HTERT RPE-1 (cell line): ENCODE data around the gene PPIF.

Experiments used
- in situ Hi-C: fragments of 300-500 bp; cut with MboI; formaldehyde crosslinking; loops from 4 replicates; pipeline ENCODE4 v1.14.3; 2020; ENCODE audit warnings: low sequenced_read_pairs

PPIF gene

DNA sequence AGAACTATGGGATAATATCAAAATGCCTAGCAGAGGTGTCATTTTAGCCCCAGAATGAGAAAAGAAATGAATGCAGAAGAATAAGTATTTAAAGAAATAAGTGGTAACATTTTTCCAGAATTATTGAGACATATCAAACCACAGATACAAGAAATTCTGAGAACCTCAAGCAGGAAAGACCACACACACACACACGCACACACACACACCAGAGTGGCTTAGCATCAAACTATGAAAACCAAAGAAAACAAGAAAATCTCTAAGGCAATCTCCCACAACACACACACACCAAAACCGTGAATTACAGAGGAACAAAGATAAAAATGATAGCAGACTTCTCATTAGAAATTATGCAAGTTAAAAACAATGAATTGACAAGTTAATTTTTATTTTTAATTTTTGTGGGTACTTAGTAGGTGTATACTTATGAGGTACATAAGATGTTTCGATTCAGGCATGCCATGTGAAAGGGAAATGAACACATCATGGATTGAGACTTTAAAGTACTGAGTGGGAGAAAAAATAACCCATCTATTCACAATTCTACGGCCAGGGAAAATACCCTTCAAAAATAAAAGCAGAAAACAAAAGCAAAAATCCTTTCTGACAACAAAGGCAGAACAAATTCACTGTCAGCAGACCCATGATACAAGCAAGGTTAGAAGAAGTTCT lies 14.6 kb downstream of the PPIF start:
- in situ Hi-C loops = no loop called here

DNA sequence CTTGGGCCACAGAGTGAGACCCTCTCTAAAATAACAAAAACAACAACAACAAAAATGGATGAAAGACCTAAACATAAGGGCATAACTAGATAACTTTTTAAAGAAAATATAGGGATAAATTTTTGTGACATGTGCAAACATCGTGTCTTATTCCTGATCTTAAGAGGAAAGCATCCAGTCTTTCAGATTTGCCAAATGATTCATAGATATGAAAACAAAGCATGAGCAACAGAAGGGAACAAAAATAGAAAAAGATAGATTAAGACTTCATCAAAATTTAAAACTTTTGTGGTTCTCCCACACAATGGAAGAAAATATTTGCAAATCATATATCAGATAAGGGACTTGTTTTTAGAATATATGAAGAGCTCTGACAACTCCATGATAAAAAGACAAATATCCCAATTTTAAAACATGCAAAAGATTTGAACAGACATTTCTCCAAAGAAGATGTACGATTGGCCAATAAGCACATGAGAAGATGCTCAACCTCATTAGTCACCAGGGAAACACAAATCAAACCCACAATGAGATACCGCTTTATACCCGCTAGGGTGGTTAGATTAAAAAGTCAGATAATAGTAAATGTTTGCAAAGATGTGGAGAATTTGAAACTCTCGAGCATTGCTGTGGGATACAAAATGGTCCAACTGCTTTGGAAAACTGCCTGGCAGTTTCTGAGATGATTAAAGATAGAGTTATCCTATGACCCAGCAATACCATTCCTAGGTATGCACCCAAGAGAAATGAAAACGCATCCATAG lies 20.3 kb downstream of the PPIF start:
- in situ Hi-C loops = no loop called here

DNA sequence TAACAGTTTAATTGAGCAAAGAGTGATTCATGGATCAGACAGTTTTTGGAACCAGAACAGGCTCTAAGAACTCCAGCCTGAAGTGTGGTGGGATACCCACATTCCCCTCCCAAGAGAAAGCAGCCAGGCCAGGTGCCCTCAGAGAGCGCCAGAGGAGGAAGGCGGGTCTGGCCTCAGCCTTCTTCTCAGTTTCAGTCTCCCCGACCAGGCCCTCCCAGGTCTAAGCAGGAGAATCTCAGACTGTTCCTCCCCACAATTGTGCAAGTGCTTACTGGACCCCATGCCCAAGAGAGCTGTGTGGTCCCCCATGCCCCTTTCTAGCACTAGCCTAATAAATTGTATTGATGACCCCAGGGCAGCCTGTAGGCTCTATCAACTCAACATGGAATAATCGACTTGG lies 25.6 kb downstream of the PPIF start:
- in situ Hi-C loops = no loop called here

DNA sequence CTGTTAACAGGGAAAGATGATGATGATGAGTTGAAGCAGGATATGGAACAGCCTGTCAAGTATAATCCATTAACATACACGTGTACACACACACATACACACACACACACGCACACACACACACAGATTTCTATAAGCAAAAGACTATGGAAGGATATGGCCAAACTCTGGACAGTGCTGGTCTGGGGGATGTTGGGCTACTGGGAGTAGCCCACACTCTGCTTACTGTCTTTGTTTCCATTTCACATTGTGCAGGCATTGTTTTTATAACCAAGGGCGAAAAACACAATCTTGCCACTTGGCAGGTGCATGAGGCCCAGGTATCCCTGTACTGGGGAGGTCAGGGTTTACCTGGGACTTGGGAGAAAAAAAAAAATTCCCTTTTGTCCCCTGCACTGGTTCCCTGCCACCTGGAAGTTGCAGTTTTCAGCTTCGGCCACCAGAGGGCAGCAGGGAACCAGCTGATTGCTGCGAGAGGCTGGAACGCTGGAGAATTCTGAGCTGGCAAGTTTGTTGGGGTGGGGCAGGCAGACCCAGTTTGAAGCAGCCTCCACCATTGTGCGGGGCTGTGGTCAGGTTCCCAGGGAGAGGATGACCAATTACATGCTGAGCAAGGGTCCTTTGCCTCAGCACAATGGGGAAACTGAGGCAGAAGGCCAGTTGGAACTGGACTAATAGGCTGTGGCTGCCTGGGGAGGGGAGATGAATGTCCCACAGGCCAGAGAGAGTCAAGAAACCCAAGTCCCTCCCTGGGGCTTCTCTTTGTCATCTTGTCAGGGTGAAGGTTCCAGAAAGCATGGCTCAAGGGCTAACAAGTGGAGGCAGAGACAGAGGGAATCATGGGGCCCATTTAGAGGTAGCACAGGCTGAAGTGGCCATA lies 27.3 kb downstream of the PPIF start:
- in situ Hi-C loops = no loop called here

DNA sequence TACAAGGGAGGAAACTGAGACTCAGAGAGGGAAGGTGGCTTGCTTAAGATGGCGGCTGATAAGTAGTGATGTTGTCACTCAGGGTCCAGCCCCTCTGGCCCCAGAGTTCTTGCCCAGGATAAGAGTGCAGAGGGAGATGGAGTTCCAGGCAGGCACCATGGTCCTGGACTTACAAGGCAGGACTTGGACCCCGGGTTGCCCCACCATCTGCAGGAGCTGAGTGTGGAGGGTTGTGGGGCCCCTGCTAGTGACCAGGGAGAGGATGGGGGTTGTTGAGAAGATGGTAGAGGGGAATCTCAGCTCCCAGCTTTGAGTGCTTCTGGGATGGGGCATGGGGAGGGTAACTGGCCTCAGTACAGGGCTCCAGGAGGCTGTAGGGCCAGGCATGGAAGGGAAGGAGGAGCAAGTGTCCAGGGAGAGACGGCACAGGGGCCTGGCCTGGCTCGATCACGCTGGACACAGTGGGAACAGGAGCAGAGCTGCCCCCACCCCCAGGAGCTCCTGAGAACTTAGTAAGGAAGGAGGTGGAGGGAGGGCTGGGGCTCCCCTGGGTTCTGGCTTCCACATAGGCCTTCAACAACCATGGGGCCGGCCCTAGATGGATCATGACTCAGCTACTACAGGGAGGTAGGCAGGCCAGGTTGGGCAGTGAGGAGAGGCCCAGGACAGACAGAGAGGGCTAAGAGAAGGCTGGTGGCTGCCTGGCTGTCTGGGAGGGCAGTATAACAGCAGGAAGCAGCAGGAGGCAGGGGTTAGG lies 28.2 kb downstream of the PPIF start:
- in situ Hi-C loops = no loop called here

DNA sequence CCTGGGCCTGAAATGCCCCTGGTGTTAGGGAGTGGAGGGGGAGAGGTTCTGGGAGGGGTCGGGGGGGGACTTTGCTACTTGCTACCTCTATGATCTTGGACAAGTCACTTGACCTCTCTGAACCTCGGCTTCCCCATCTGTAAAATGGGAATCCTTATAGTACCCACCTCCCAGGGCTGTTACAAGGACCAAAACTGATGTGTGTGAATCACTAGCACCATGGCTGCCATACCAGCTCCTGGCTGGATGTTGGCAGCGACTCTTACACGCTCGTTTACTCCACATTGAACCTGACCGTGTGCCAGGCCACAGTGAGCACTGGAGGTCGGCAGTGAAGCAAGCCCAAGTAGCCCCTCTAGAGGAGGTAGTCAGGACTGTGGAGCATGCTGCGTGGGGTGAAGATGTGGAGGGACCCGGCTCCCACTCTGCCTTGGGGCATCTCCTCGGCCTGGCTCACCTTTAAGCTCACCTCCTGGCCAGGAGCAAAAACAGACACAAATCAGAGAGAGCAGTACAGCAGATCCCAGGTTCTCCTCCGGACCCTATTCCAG lies 28.9 kb downstream of the PPIF start:
- in situ Hi-C loops = no loop called here

DNA sequence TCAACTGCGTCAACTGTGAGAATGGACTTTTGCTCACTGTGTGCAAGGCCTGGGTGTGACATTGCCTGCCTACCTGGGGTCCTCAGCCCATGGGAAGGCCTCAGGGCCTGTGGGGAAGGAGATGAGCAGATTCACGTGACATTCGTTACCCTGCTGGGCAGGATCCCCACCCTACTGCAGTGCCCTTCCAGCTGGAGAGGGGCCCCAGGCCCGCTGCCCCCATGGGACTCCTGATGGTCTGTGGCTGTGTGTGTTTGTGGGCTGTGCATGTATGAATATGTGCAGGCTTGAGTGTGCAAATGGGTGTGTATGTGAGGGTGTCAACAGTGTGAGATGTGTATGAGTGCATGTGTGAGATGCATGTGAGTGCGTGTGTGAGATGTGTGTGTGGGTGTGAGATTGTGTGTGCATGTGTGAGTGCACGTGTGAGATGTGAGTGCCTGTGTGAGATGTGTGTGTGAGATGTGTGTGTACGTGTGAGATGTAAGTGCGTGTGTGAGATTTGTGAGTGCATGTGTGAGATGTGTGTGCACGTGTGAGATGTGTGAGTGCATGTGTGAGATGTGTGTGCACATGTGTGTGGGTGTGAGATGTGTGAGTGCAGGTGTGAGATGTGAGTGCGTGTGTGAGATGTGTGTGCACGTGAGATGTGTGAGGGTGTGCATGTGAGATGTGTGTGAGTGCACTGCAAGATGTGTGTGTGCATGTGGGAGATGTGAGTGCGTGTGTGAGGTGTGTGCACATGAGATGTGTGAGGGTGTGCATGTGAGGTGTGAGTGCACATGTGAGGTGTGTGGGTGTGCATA lies 29.7 kb downstream of the PPIF start:
- in situ Hi-C loops = no loop called here

DNA sequence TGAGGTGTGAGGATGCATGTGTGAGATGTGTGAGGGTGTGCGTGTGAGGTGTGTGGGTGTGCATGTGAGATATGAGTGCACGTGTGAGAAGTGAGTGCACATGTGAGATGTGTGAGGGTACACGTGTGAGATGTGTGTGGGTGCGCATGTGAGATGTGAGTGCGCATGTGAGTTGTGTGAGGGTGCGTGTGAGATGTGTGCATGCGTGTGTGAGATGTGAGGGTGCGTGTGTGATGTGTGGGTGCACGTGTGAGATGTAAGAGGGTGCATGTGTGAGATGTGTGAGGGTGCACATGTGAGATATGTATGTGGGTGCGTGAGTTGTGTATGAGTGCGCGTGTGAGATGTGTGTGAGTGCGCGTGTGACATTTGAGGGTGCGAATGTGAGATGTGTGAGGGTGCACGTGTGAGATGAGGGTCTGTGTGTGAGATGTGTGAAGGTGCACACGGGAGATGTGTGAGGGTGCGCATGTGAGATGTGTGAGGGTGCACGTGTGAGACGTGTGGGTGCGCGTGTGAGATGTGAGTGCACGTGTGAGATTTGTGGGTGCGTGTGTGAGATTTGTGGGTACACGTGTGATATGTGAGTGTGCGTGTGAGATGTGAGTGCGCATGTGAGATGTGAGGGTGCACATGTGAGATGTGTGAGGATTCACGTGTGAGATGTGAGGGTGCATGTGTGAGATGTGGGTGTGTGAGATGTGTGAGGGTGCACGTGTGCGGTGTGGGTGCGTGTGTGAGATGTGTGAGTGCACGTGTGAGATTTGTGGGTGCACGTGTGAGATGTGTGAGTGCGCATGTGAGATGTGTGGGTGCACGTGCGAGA lies 30.5 kb downstream of the PPIF start:
- in situ Hi-C loops = no loop called here

DNA sequence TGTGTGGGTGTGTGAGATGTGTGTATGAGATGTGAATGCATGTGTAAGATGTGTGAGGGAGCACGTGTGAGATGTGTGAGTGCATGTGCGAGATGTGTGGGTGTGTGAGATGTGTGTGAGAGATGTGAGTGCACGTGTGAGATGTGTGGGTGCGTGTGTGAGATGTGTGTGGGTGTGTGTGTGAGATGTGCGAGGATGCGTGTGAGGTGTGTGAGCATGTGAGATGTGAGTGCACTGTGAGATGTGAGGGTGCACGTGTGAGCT lies 31.0 kb downstream of the PPIF start:
- in situ Hi-C loops = no loop called here

DNA sequence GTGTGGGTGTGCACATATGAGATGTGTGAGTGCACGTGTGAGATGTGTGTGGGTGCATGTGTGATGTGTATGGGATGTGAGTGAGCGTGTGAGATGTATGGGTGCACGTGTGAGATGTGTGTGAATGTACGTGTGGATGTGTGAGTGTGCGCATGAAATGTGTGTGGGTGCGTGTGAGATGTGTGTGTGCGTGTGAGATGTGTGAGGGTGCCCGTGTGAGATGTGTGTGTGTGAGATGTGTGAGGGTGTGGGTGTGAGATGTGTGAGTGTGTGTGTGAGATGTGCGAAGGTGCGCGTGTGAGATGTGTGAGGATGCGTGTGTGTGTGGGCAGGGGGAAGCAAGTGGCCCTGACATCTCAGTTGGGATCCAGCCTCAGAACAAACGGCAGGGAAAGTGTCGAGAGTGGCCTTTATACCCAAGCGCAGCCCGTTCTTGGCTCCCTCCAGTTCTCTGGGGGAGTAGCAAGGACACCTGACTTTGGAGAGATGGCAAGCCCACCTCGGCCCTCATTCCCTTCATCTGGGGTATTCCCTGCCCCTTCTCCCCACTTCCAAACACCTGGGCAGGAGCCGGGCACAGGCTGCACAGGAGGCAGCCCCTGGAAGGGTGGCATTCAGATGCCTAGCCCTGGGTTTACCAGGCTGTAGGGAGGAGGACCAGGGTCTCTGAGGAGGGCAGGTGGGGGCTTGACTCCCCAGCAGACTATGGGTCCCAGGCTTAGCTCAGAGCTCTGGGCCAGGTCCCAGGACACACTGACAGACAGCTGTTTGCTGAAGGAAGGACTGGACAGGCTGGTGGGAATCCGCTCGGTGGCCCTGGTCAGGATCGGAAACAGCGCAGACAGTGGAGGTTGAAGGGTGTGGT lies 31.6 kb downstream of the PPIF start:
- in situ Hi-C loops = no loop called here

DNA sequence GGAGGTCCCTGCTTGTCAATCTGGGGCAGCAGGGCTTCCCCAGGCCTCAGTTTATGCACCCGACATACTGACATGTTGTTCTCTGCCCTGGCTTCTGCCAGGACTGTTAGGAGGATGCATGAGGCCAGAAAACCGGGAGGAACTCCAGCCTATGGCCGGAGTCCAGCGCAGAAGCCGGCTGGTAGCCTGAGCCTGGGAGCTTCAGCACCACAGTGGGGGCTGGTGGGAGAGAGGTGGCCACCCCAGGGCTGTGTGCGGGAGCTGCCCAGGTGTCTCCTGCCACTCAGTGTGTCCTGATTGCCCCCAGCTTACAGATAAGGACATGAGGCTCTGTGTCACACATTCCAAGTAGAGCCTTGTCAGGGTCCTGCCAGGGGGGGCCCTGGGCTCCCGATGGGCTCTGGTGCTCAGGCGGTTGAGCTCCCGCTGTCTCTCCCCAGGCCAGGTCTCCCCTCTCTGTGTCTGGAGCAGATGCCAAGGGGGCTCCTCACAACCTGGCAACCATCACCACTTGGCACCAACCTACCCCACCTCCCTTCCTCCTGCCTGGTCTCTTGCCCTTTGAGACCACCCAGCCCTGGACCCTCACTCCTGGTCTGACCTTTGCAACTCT lies 32.3 kb downstream of the PPIF start:
- in situ Hi-C loops = no loop called here

DNA sequence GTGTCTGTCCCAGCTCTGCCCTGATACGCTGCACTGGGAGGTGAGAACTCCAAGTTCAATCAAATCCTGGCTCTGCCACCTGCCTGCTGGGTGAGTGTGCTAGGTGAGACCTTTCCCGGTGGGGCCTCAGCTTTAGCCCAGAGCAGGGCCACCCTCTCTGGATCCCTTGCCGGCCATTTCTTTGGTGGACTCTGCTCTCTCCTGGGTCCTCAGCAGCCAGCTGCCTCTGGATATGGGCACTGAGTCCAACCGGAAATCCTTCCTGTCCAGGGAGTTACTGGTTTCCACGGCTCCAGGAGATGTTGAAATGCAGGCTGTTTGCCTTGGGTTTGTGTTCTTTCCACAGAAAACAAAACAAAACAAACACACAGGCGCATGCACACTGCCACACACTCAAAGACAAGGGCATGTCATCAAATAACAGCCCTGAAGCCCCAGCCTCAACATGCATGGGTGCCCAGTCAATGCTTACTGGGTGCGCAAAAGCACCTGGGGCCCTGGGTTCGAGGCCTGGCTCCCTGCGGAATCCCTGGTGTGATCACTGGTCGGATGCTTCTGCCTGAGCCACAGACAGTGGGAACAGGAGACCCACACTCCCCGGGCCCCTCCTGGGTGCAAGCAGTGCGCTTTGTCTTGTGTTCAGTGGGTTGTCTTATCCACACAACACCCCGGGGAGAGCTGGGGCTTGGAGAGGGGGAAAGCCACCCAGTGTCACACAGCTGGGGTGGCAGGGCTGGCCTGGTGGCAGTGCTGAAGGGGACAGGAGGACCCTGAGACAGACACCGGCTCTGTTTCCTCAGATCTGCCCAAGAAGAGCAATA lies 33.1 kb downstream of the PPIF start:
- in situ Hi-C loops = no loop called here

DNA sequence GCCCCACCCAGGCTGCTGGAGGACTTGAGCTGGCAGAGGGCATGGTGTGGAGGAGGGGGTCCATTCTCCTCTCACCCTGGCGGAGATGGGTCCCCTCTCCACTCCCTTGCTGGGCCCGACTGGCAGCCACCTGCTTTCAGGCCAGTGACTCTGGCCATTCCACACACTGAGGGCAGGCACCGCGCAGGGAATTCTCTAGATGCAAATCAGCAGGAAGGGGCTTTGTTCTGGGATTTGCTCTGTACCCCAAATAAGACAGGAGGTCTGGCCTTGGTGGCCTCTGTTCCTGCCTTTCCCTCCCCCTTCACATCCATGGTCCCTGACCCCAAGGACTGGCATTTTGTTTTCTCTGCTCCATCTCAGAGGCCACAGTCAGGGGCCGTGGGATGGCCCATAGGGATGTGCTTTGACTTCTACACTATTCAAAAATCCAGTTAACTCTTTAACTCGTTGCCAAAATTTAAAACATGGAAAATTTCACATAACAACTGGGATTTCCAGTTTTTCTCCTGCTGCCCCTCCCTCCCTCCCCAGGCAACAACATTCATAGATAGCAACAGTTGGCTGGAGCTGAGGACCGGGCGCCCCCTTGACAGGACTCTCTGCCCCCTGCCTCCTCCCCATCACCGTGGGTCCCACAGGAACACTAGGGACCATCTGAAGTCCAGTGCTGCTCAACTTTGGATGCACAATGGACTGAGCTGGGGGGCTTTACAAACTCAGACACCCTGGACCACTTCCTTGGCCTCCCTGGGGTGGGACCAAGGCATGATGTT lies 33.9 kb downstream of the PPIF start:
- in situ Hi-C loops = no loop called here

DNA sequence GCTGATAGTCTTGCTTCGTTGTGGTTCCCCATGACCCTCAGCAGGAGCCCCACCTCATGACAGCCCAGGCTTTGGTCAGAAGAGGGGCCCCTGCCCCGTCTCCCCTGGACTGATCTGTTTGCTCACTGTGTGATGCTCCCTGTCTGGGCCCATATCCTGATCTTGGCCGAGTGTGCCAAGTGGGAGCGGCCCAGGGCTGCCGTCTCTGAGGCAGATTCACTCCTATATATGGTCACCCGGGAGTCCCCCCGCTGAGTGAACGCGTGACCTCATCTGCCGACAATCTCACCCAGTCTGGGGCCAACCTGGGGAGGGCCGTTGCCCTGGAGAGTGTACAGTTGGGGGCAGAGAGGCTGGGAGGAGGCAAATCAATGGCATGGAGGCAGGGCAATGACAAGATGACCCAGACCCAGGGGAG lies 34.5 kb downstream of the PPIF start:
- in situ Hi-C loops = no loop called here

DNA sequence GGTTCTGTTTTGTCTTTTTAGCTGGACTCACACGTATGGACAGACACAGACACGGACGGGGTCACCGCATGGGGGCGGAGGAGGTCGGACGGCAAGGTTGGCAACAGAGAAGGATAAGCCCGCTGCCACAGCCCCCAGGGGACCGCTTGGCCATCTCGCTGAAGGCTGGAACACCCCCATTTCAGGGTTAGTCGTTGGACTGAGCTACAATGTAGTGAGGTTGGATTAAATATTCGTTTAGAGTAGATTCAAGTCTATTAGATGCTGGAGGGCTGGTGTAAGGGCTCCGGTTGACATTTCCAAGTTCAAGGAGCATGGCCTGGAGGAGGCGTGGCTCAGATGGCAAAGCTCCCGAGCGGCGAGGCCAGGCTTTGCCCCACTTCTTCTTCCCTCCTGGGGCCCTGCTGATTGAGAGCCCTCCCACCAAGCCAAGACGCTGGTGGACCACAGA lies 35.2 kb downstream of the PPIF start:
- in situ Hi-C loops = no loop called here

DNA sequence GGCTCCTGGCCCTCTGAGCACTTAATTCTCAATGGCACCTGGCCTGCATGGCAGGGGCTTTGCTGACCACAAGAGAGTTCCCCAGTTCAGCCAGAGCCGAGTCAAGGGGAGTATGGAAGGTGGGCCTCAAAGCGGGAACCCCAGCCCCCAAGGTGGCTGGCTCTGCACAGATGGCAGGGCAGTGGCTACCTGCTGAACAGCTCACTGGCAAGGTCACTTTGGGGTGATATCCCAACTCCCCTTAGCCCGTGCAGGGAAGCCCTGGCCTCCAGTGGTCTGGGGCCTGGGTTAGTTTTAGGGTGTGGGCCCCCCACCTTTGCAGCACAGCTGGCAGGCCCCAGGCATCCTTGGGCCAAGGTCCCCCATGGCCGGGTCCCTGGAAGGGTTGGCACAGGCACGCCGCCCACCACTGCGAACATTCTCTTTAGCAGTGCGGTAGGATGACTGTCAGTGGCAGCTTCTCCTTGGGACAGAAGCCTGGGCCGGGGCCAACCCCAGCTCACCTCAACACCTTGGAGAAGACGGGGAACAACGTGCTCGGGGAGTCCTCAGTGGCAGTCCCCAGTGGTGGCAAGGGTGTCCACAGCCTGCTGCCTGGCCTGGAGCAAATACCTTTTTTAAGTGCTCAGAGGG lies 36.8 kb downstream of the PPIF start:
- in situ Hi-C loops = no loop called here
